ENCODE measurements around the gene PFKFB4.

PFKFB4 gene

DNA sequence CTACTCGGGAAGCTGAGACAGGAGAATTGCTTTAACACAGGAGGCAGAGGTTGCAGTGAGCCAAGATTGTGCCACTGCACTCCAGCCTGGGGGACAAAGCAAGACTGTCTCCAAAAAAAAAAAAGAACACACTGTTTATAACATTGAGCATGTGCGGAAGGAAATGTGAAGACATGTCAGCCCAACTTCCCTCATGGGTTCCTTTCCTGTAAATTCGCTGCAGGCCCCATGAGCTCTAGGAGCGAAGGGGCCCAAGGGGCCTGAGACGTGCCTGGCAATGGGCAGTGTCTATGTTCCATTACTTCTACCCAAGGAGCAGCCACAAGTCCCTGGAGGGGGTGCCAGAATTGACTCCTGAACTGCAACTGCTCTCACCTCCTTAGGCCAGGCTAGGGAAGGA lies 3.2 kb downstream of the PFKFB4 start:
- TF ChIP-seq TAF1 (IDR thresholded peaks at IDR 0.05; ENCODE audit: borderline replicate concordance, insufficient read depth, low read length) (no peak), SIN3A (IDR thresholded peaks at IDR 0.05; ENCODE audit: borderline replicate concordance, insufficient read depth, low read length) (no peak), FOXP2 (optimal IDR thresholded peaks at IDR 0.05; ENCODE audit: borderline replicate concordance, extremely low read depth, extremely low read length, insufficient read depth) (no peak), REST (IDR thresholded peaks at IDR 0.05; ENCODE audit: insufficient read depth in 1 of 2, low read depth in 2 of 2, low read length in 2 of 2) (no peak)

DNA sequence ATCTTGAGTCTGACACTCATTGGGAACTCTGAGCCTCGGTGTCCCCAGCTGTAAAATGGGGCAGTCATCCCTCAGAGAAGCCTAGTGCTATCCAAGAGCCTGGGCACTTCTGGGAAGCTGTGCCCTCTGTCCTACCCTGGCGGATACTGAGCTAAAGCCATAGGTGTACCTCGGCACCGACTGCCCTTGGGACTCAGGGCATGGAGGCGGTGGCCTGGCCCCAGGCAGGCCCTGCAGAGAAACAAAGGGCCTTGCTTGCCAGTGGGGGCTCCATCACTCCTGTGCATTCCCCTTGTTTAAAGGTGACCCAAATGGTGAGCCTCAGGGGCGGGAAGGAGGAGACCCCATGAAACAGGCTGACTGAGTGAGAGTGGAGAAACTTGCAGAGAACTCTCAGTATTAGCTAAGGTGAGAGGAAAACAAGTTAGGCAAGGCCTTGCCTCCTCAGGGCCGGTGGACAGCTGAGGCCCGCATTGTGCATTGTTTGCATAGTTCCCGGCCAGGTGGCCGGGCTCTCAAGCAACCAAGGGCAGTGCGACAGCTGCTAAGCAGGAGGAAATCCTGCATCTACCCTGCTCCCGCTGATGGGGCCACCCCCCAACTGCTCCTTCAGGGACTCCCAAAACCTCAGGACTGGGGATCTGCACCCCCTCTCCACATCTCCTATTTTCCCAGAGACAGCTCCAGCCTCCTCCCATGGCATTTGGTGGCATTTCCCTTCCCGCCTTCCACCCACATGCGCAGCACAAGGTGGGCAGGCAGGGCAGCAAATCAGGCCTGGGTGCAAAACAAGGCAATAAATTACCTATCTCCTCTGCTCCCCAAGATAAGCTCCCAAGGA lies 4.3 kb downstream of the PFKFB4 start:
- TF ChIP-seq TAF1 (IDR thresholded peaks at IDR 0.05; ENCODE audit: borderline replicate concordance, insufficient read depth, low read length) = no peak
- TF ChIP-seq POLR2AphosphoS5 (IDR thresholded peaks at IDR 0.05; ENCODE audit: low read depth, low read length) = no peak
- TF ChIP-seq SIN3A (IDR thresholded peaks at IDR 0.05; ENCODE audit: borderline replicate concordance, insufficient read depth, low read length) = no peak
- TF ChIP-seq REST (IDR thresholded peaks at IDR 0.05; ENCODE audit: insufficient read depth in 1 of 2, low read depth in 2 of 2, low read length in 2 of 2) = no peak
- TF ChIP-seq FOXP2 (optimal IDR thresholded peaks at IDR 0.05; ENCODE audit: borderline replicate concordance, extremely low read depth, extremely low read length, insufficient read depth) = no peak

DNA sequence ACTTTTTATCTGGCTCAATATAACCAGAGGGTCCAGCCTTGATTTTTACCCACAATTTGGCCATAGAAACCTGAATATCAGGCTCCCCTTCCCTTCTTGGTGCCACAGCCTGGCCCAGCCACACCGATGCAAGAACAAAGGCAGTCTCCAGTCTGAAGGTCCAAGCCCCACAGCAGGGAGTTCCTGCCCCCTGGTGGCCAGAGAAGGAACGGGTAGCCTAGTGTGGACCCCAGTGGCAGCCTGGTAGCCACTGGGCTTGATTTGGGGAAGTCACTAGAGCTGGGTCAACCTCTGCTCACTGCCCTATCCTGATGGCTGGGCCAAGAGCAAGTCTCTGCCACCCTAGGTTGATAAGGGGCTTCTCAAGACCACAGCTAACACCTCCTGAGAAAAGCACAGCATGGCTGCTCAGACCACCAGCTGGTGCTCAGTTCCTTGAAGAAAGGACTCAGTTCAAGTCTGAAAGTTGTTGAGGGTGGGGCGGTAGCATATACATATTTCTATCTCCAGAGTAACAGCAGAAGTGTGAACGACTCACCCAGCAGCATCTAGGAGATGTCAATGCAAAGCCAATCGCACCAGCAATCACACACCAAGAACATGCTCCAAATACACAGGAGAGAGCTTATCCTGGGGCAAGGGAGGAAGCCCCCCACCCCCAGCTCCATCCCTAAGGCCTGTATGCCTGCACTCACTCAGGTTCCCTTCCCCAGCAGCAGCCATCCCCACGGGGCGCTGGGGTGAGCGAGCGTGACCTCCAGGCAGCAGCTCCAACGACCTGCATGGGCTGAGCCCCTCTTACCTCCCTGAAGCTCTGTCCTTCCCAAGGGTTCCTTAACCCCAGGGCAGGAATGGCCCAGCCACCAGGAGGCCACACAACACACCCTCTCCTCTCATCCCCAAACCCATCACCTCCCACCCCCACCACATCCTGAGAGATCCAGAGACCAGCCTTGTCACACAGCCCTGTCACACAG lies 7.6 kb downstream of the PFKFB4 start:
- TF ChIP-seq TAF1 (IDR thresholded peaks at IDR 0.05; ENCODE audit: borderline replicate concordance, insufficient read depth, low read length) (no peak), REST (IDR thresholded peaks at IDR 0.05; ENCODE audit: insufficient read depth in 1 of 2, low read depth in 2 of 2, low read length in 2 of 2) (no peak), SIN3A (IDR thresholded peaks at IDR 0.05; ENCODE audit: borderline replicate concordance, insufficient read depth, low read length) (no peak), FOXP2 (optimal IDR thresholded peaks at IDR 0.05; ENCODE audit: borderline replicate concordance, extremely low read depth, extremely low read length, insufficient read depth) (no peak), POLR2AphosphoS5 (IDR thresholded peaks at IDR 0.05; ENCODE audit: low read depth, low read length) (no peak)

DNA sequence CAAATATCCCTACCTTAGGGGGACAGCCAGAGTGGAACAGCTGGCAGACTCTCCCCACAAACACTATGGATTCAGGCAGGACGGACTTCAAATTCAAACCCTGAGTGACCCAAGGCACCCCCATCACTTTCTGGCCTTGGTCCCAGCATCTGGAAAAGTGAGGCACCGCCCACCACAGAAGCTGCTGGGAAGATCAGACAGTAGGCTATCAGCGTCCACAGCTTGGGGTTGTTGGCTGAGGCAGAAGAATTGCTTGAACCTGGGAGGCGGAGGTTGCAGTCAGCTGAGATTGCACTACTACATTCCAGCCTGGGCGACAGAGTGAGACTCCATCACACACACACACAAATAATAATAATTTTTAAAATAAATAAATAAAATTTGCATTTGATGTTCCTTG lies 8.5 kb downstream of the PFKFB4 start:
- TF ChIP-seq TAF1 (IDR thresholded peaks at IDR 0.05; ENCODE audit: borderline replicate concordance, insufficient read depth, low read length) (no peak), POLR2AphosphoS5 (IDR thresholded peaks at IDR 0.05; ENCODE audit: low read depth, low read length) (no peak), REST (IDR thresholded peaks at IDR 0.05; ENCODE audit: insufficient read depth in 1 of 2, low read depth in 2 of 2, low read length in 2 of 2) (no peak), FOXP2 (optimal IDR thresholded peaks at IDR 0.05; ENCODE audit: borderline replicate concordance, extremely low read depth, extremely low read length, insufficient read depth) (no peak), SIN3A (IDR thresholded peaks at IDR 0.05; ENCODE audit: borderline replicate concordance, insufficient read depth, low read length) (no peak)
